Body of pancreas (tissue), 4 donors: Measurements from ENCODE around the gene RIMKLA.

Experiments used
- POLR2A ChIP-seq, 3 donors: fragments of 450-650 bp; IDR thresholded peaks; one replicate each; pipeline ENCODE4 v1.6.1; 2016; ENCODE audit warnings: antibody characterized with exemption in 3 of 3, mild to moderate bottlenecking in 2 of 3
- TF ChIP-seq, protein P1 (sequence below), 7 experiments: fragments of 450-650 bp in 4 of 7; fragments of 200-600 bp in 3 of 7; sonication (generic) in 3 of 7; IDR thresholded peaks; one replicate each; pipeline ENCODE4 v1.5.1; 2016 to 2019; ENCODE audit warnings: antibody characterized with exemption in 7 of 7

- TF ChIP-seq, protein P1, sequence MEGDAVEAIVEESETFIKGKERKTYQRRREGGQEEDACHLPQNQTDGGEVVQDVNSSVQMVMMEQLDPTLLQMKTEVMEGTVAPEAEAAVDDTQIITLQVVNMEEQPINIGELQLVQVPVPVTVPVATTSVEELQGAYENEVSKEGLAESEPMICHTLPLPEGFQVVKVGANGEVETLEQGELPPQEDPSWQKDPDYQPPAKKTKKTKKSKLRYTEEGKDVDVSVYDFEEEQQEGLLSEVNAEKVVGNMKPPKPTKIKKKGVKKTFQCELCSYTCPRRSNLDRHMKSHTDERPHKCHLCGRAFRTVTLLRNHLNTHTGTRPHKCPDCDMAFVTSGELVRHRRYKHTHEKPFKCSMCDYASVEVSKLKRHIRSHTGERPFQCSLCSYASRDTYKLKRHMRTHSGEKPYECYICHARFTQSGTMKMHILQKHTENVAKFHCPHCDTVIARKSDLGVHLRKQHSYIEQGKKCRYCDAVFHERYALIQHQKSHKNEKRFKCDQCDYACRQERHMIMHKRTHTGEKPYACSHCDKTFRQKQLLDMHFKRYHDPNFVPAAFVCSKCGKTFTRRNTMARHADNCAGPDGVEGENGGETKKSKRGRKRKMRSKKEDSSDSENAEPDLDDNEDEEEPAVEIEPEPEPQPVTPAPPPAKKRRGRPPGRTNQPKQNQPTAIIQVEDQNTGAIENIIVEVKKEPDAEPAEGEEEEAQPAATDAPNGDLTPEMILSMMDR (IDR thresholded peaks at IDR 0.05), result no peak
- TF ChIP-seq POLR2A (IDR thresholded peaks at IDR 0.05), result no peak
Observed at GRCh38 chr1:42332877-42333276, 47.7 kb upstream of the RIMKLA start.
